Mammary epithelial cell (primary cell): ENCODE data around the gene UGT1A8.

Source experiments
- CTCF ChIP-seq, 2 donors: IDR thresholded peaks in 1 of 2; conservative IDR thresholded peaks in 1 of 2; 2 replicates each; pipeline ENCODE4 v1.5.1; 2011 to 2012; ENCODE audit warnings: inconsistent platforms in 2 of 2, low read length in 2 of 2, mild to moderate bottlenecking in 2 of 2, control low read depth in 1 of 2, low read depth in 1 of 2; ENCODE audit not compliant: insufficient read depth in 1 of 2; ENCODE audit errors: extremely low read depth in 1 of 2
- EZH2 ChIP-seq: IDR thresholded peaks from 2 replicates; pipeline ENCODE4 v1.6.1; 2012; ENCODE audit warnings: low read length, inconsistent platforms, borderline replicate concordance

DNA sequence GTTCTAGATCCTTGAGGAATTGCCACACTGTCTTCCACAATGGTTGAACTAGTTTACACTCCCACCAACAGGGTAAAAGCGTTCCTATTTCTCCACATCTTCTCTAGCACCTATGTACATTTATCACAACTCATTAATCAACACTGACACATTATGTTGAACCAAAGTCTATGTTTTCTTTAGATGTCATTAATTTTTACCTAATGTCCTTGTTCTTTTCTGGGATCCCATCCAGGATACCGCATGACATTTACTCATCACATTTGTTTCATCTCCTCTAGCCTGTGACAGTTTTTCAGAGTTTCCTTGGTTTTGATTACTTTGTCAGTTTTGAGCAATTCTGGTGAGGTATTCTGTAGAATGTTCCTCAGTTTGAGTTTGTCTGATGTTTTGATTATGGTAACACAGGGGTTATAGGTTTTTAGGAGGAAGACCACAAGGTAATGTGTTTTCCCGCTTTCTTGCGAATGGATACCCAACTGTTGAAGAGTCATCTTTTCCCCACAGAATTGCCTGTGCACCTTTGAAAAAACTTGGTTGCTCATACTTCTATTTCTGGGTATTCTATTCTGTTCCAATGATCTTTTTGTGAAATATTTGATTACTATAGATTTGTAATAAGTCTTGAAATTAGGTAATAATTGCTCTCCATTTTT, 51.3 kb downstream of the UGT1A8 start:
- TF ChIP-seq CTCF (conservative IDR thresholded peaks at IDR 0.05 in 1 of 2, IDR thresholded peaks at IDR 0.05 in 1 of 2; ENCODE audit: extremely low read depth in 1 of 2, insufficient read depth in 1 of 2, low read depth in 1 of 2, low read length in 2 of 2) (no peak), EZH2 (no peak)
